ENCODE results near the gene CHN2.

CHN2 gene

DNA sequence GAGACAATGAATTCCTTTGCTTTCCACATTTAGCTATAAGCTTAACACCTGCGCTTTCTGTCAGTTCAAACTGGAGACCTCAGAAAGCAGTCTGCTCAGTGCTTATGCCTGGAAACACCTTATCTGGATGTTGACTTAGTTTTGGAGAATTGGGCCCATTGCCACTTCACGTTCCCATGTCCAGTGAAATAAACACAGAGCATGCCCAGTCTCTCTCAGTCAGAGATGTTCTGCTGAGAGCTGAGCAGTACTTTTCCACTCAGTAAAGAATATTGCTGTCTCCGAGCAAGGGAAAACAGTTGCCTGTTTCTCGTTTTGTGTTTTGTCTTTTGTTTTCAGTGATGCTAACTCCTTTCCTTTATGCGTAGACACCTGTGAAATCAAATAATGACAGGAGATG lies 285.9 kb downstream of the CHN2 start:
- no peaks in the 10 kb centered on the region for H3K79me2 ChIP-seq (ENCODE audit: insufficient read depth, low read length)
- H3K9me2 ChIP-seq (replicated peaks; ENCODE audit: insufficient read depth, low read length): no peaks in the 10 kb centered on the region
- H3K27me3 ChIP-seq (ENCODE audit: low read length): no peaks in the 10 kb centered on the region
- H4K20me1 ChIP-seq (ENCODE audit: low read depth, low read length): no peaks in the 10 kb centered on the region
- H3K4me3 ChIP-seq (ENCODE audit: insufficient read depth, low read length, poor library complexity, severe bottlenecking): no peak overlapping the region
- no peak for TF ChIP-seq CTCF (IDR thresholded peaks at IDR 0.05; ENCODE audit: insufficient read depth, low read length, poor library complexity, severe bottlenecking)
- no peak for TF ChIP-seq EZH2phosphoT487 (conservative IDR thresholded peaks at IDR 0.05; ENCODE audit: low read length)
- H2AFZ ChIP-seq (ENCODE audit: low read depth, low read length, severe bottlenecking): no peak overlapping the region
- no peak overlapping the region for H3K27ac ChIP-seq (ENCODE audit: low read depth, low read length)
- H3K4me2 ChIP-seq (ENCODE audit: low read depth, low read length, poor library complexity, severe bottlenecking): no peak overlapping the region
- no peak overlapping the region for H3K9ac ChIP-seq (ENCODE audit: low read length)
- no peaks in the 10 kb centered on the region for H3K36me3 ChIP-seq (ENCODE audit: low read length)
- H3F3A ChIP-seq (ENCODE audit: insufficient read depth): no peaks in the 10 kb centered on the region
- H3K9me3 ChIP-seq (ENCODE audit: insufficient read depth, low read length): no peaks in the 10 kb centered on the region

GRCh38 chr7:29480934-29481651 lies 286.5 kb downstream of the CHN2 start:
- Histone ChIP-seq H3K36me3 (ENCODE audit: low read length) (no peaks in the 10 kb centered on the region), H3K9ac (ENCODE audit: low read length) (no peak overlapping the region), H3K9me3 (ENCODE audit: insufficient read depth, low read length) (no peaks in the 10 kb centered on the region), H3K27ac (ENCODE audit: low read depth, low read length) (no peak overlapping the region), H4K20me1 (ENCODE audit: low read depth, low read length) (no peaks in the 10 kb centered on the region), H3F3A (ENCODE audit: insufficient read depth) (no peaks in the 10 kb centered on the region), H3K27me3 (ENCODE audit: low read length) (no peaks in the 10 kb centered on the region), H3K79me2 (ENCODE audit: insufficient read depth, low read length) (no peaks in the 10 kb centered on the region), H2AFZ (ENCODE audit: low read depth, low read length, severe bottlenecking) (no peak overlapping the region), H3K4me2 (ENCODE audit: low read depth, low read length, poor library complexity, severe bottlenecking) (no peak overlapping the region), H3K9me2 (replicated peaks; ENCODE audit: insufficient read depth, low read length) (no peaks in the 10 kb centered on the region), H3K4me3 (ENCODE audit: insufficient read depth, low read length, poor library complexity, severe bottlenecking) (no peak overlapping the region)
- no peak for TF ChIP-seq EZH2phosphoT487 (conservative IDR thresholded peaks at IDR 0.05; ENCODE audit: low read length)
- no peak for TF ChIP-seq CTCF (IDR thresholded peaks at IDR 0.05; ENCODE audit: insufficient read depth, low read length, poor library complexity, severe bottlenecking)

GRCh38 chr7:29482056-29482455 lies 287.5 kb downstream of the CHN2 start:
- TF ChIP-seq CTCF (IDR thresholded peaks at IDR 0.05; ENCODE audit: insufficient read depth, low read length, poor library complexity, severe bottlenecking) (no peak), EZH2phosphoT487 (conservative IDR thresholded peaks at IDR 0.05; ENCODE audit: low read length) (no peak)
- Histone ChIP-seq H3K9me2 (replicated peaks; ENCODE audit: insufficient read depth, low read length) (no peaks in the 10 kb centered on the region), H3K36me3 (ENCODE audit: low read length) (no peaks in the 10 kb centered on the region), H3K27ac (ENCODE audit: low read depth, low read length) (no peak overlapping the region), H3K4me2 (ENCODE audit: low read depth, low read length, poor library complexity, severe bottlenecking) (no peak overlapping the region), H3K9me3 (ENCODE audit: insufficient read depth, low read length) (no peaks in the 10 kb centered on the region), H3K9ac (ENCODE audit: low read length) (no peak overlapping the region), H3F3A (ENCODE audit: insufficient read depth) (no peaks in the 10 kb centered on the region), H2AFZ (ENCODE audit: low read depth, low read length, severe bottlenecking) (no peak overlapping the region), H3K27me3 (ENCODE audit: low read length) (no peaks in the 10 kb centered on the region), H3K4me3 (ENCODE audit: insufficient read depth, low read length, poor library complexity, severe bottlenecking) (no peak overlapping the region), H3K79me2 (ENCODE audit: insufficient read depth, low read length) (no peaks in the 10 kb centered on the region), H4K20me1 (ENCODE audit: low read depth, low read length) (no peaks in the 10 kb centered on the region)
